HCT116 (cell line): Measurements from ENCODE around the gene AGER. TPM values are rescaled to one million over a fixed set of nuclear protein-coding genes. Genes with fewer than 3 reads are reported as not detected.

Experiments
- ELF1 ChIP-seq: IDR thresholded peaks from 2 replicates; pipeline ENCODE4 v1.6.1; 2012; ENCODE audit warnings: low read depth, borderline replicate concordance
- EZH2 ChIP-seq: fragments of 200-600 bp; sonication (generic); IDR thresholded peaks from 2 replicates; pipeline ENCODE4 v1.6.1; 2017; ENCODE audit warnings: antibody characterized with exemption, mixed run types
- EZH2phosphoT487 ChIP-seq: fragments of 200-600 bp; IDR thresholded peaks from 2 replicates; pipeline ENCODE4 v1.6.1; 2018; ENCODE audit warnings: antibody characterized with exemption, borderline replicate concordance
- JUND ChIP-seq: IDR thresholded peaks from 2 replicates; pipeline ENCODE4 v1.6.1; 2012
- POLR2AphosphoS5 ChIP-seq: IDR thresholded peaks from 2 replicates; pipeline ENCODE4 v1.6.1; 2011; ENCODE audit warnings: mild to moderate bottlenecking, low read depth, low read length, moderate library complexity
- RAD21 ChIP-seq: IDR thresholded peaks from 2 replicates; pipeline ENCODE4 v1.6.1; 2012; ENCODE audit warnings: low read depth, mild to moderate bottlenecking
- SP1 ChIP-seq: IDR thresholded peaks from 2 replicates; pipeline ENCODE4 v1.6.1; 2012; ENCODE audit warnings: low read depth
- YY1 ChIP-seq: IDR thresholded peaks from 2 replicates; pipeline ENCODE4 v1.6.1; 2011; ENCODE audit warnings: low read length, low read depth, moderate library complexity, mild to moderate bottlenecking; ENCODE audit not compliant: insufficient replicate concordance; ENCODE audit errors: extremely low read depth
- ZNF274 ChIP-seq: fragments of 200-500 bp; sonication (Bioruptor generic); IDR thresholded peaks from 2 replicates; pipeline ENCODE4 v1.6.1; 2014; ENCODE audit warnings: mild to moderate bottlenecking, low read depth, low read length, inconsistent platforms
- total RNA-seq: library from RNA; stranded (reverse); gene quantifications from one replicate; pipeline ENCODE4 v1.2.1, GENCODE V29; 2021; ENCODE audit not compliant: unreplicated experiment
- TF ChIP-seq, protein P1 (sequence below): IDR thresholded peaks from 2 replicates; pipeline ENCODE4 v1.6.1; 2012; ENCODE audit warnings: low read depth
- TF ChIP-seq, protein P2 (sequence below), 3 experiments: fragments of 200-600 bp in 1 of 3; sonication (generic) in 1 of 3; IDR thresholded peaks in 2 of 3; conservative IDR thresholded peaks in 1 of 3; 2 replicates each; pipeline ENCODE4 v1.5.1; 2012 to 2017; ENCODE audit warnings: low read depth in 2 of 3, low read length in 2 of 3, antibody characterized with exemption in 1 of 3, borderline replicate concordance in 1 of 3, control low read depth in 1 of 3, mild to moderate bottlenecking in 1 of 3, mixed read lengths in 1 of 3, mixed run types in 1 of 3, moderate library complexity in 1 of 3; ENCODE audit not compliant: insufficient read depth in 1 of 3

Gene AGER
- total RNA-seq, 1 experiment from 2014 or later: 22.6 TPM

DNA sequence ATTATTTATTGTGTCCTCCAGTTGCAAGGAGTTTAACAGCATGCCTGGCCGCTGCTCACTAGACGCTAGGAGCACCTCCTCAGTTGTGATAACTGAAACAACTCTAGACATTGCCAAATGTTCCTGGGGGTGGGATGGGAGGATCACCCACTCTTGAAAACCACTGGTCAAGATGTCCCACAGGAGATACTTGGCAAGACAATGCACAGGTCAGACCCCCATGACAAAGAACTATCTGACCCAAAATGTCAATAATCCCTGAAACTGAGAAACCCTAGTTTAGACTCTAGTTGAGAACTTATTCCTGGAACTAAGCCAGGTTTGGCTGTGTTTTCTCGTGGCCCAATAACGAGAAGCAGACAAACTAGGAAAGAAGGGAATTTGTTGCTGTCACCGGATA is 44.5 kb downstream of the AGER start (continued):
- TF ChIP-seq, protein P1, sequence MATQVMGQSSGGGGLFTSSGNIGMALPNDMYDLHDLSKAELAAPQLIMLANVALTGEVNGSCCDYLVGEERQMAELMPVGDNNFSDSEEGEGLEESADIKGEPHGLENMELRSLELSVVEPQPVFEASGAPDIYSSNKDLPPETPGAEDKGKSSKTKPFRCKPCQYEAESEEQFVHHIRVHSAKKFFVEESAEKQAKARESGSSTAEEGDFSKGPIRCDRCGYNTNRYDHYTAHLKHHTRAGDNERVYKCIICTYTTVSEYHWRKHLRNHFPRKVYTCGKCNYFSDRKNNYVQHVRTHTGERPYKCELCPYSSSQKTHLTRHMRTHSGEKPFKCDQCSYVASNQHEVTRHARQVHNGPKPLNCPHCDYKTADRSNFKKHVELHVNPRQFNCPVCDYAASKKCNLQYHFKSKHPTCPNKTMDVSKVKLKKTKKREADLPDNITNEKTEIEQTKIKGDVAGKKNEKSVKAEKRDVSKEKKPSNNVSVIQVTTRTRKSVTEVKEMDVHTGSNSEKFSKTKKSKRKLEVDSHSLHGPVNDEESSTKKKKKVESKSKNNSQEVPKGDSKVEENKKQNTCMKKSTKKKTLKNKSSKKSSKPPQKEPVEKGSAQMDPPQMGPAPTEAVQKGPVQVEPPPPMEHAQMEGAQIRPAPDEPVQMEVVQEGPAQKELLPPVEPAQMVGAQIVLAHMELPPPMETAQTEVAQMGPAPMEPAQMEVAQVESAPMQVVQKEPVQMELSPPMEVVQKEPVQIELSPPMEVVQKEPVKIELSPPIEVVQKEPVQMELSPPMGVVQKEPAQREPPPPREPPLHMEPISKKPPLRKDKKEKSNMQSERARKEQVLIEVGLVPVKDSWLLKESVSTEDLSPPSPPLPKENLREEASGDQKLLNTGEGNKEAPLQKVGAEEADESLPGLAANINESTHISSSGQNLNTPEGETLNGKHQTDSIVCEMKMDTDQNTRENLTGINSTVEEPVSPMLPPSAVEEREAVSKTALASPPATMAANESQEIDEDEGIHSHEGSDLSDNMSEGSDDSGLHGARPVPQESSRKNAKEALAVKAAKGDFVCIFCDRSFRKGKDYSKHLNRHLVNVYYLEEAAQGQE: no peak
- TF ChIP-seq EZH2phosphoT487: no peak
- no peak for TF ChIP-seq JUND
- no peak for TF ChIP-seq POLR2AphosphoS5
- no peak for TF ChIP-seq EZH2
- TF ChIP-seq RAD21: no peak
- no peak for TF ChIP-seq ELF1
- no peak for TF ChIP-seq ZNF274
- TF ChIP-seq SP1: no peak
- TF ChIP-seq YY1: no peak
- TF ChIP-seq, protein P2, sequence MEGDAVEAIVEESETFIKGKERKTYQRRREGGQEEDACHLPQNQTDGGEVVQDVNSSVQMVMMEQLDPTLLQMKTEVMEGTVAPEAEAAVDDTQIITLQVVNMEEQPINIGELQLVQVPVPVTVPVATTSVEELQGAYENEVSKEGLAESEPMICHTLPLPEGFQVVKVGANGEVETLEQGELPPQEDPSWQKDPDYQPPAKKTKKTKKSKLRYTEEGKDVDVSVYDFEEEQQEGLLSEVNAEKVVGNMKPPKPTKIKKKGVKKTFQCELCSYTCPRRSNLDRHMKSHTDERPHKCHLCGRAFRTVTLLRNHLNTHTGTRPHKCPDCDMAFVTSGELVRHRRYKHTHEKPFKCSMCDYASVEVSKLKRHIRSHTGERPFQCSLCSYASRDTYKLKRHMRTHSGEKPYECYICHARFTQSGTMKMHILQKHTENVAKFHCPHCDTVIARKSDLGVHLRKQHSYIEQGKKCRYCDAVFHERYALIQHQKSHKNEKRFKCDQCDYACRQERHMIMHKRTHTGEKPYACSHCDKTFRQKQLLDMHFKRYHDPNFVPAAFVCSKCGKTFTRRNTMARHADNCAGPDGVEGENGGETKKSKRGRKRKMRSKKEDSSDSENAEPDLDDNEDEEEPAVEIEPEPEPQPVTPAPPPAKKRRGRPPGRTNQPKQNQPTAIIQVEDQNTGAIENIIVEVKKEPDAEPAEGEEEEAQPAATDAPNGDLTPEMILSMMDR (IDR thresholded peaks at IDR 0.05 in 2 of 3, conservative IDR thresholded peaks at IDR 0.05 in 1 of 3; ENCODE audit: borderline replicate concordance in 1 of 3, insufficient read depth in 1 of 3, low read depth in 2 of 3, low read length in 2 of 3): no peak
